IMR-90 (cell line): ENCODE data around the gene GLIS1. TPM values are rescaled to one million over a fixed set of nuclear protein-coding genes. Genes with fewer than 3 reads are reported as not detected.

Experiments
- ATAC-seq: fragments of 200-7000 bp; cut with Tn5 transposase; 2 replicates; pipeline ENCODE4 v1.9.1; 2020; ENCODE audit warnings: low read depth, mild to moderate bottlenecking, moderate library complexity
- BruUV-seq: library from RNA; stranded (reverse); fragments of 400-500 nt; replicated peaks from 2 replicates; lab custom pipeline; 2021; lab: Mats Ljungman, UMichigan
- CTCF ChIA-PET: fragments of 300-600 bp; formaldehyde crosslinking; extraction: SDS; loops from one replicate; lab custom pipeline; 2021; ENCODE audit warnings: antibody characterized with exemption; lab: Yijun Ruan, JAX
- POLR2A ChIA-PET: fragments of 300-600 bp; sonication (Branson Sonifier 250); formaldehyde crosslinking; loops from one replicate; lab custom pipeline; 2022; ENCODE audit warnings: antibody characterized with exemption; ENCODE audit not compliant: unreplicated experiment; lab: Charles Lee
- DNase-seq: peaks from one replicate; pipeline ENCODE4 v3.0.0; 2013
- H2AFZ ChIP-seq: replicated peaks from 2 replicates; pipeline ENCODE3; 2013; ENCODE audit warnings: low read length, mild to moderate bottlenecking; ENCODE audit not compliant: poor library complexity
- H2AK5ac ChIP-seq: 2 replicates; pipeline ENCODE4 v1.6.1; 2013; ENCODE audit warnings: low read depth, low read length, inconsistent platforms
- H2AK9ac ChIP-seq: replicated peaks from 2 replicates; pipeline ENCODE3; 2013; ENCODE audit warnings: mild to moderate bottlenecking, low read depth, low read length, moderate library complexity; ENCODE audit not compliant: poor library complexity
- H2BK120ac ChIP-seq: 2 replicates; pipeline ENCODE4 v1.6.1; 2013; ENCODE audit warnings: low read depth, low read length, inconsistent platforms
- H2BK15ac ChIP-seq: 3 replicates; pipeline ENCODE4 v1.6.1; 2013; ENCODE audit warnings: low read depth, low read length, inconsistent platforms
- H2BK20ac ChIP-seq: 2 replicates; pipeline ENCODE4 v1.6.1; 2013; ENCODE audit warnings: low read depth, mild to moderate bottlenecking, inconsistent platforms, low read length, moderate library complexity
- H2BK5ac ChIP-seq: 2 replicates; pipeline ENCODE4 v1.6.1; 2013; ENCODE audit warnings: mild to moderate bottlenecking, low read depth, low read length, inconsistent platforms; ENCODE audit not compliant: poor library complexity, severe bottlenecking
- H3K14ac ChIP-seq: replicated peaks from 2 replicates; pipeline ENCODE4 v1.6.1; 2013; ENCODE audit warnings: low read depth, low read length, inconsistent platforms
- H3K18ac ChIP-seq: 2 replicates; pipeline ENCODE4 v1.6.1; 2013; ENCODE audit warnings: low read depth, low read length, control low read depth
- H3K23ac ChIP-seq: 2 replicates; pipeline ENCODE4 v1.6.1; 2013; ENCODE audit warnings: low read depth, low read length, inconsistent platforms
- H3K27ac ChIP-seq: 2 replicates; pipeline ENCODE4 v1.5.1; 2013; ENCODE audit warnings: mild to moderate bottlenecking, control low read depth, low read length; ENCODE audit not compliant: insufficient read depth
- H3K27me3 ChIP-seq: 2 replicates; pipeline ENCODE4 v1.6.1; 2013; ENCODE audit warnings: low read length; ENCODE audit not compliant: control insufficient read depth, insufficient read depth
- H3K36me3 ChIP-seq: 2 replicates; pipeline ENCODE4 v1.6.1; 2013; ENCODE audit warnings: low read length, mixed read lengths; ENCODE audit not compliant: control insufficient read depth, insufficient read depth
- H3K4ac ChIP-seq: 2 replicates; pipeline ENCODE4 v1.6.1; 2013; ENCODE audit warnings: low read depth, low read length, inconsistent platforms
- H3K4me1 ChIP-seq: 2 replicates; pipeline ENCODE4 v1.6.1; 2013; ENCODE audit warnings: low read length, mixed read lengths; ENCODE audit not compliant: control insufficient read depth, insufficient read depth
- H3K4me2 ChIP-seq: 2 replicates; pipeline ENCODE4 v1.6.1; 2013; ENCODE audit warnings: low read depth, mild to moderate bottlenecking, control low read depth, low read length, moderate library complexity
- H3K4me3 ChIP-seq: 2 replicates; pipeline ENCODE4 v1.5.1; 2013; ENCODE audit warnings: low read depth, mild to moderate bottlenecking, control low read depth, low read length, moderate library complexity; ENCODE audit not compliant: insufficient read depth
- H3K56ac ChIP-seq: 2 replicates; pipeline ENCODE4 v1.6.1; 2013; ENCODE audit warnings: low read length, inconsistent platforms; ENCODE audit not compliant: insufficient read depth; ENCODE audit errors: extremely low read depth
- H3K79me1 ChIP-seq, 2 experiments: 2 replicates each; pipeline ENCODE4 v1.6.1; 2013; ENCODE audit warnings: low read length in 2 of 2, inconsistent platforms in 1 of 2, low read depth in 1 of 2
- H3K9ac ChIP-seq: 2 replicates; pipeline ENCODE4 v1.6.1; 2013; ENCODE audit warnings: low read depth, low read length, control low read depth
- H3K9me1 ChIP-seq: 2 replicates; pipeline ENCODE4 v1.6.1; 2013; ENCODE audit warnings: low read length, inconsistent platforms; ENCODE audit not compliant: insufficient read depth
- H3K9me3 ChIP-seq: 2 replicates; pipeline ENCODE4 v1.6.1; 2013; ENCODE audit warnings: low read length; ENCODE audit not compliant: control insufficient read depth, insufficient read depth
- H4K20me1 ChIP-seq: 2 replicates; pipeline ENCODE4 v1.6.1; 2013; ENCODE audit warnings: low read length, inconsistent platforms; ENCODE audit not compliant: insufficient read depth
- H4K5ac ChIP-seq: 2 replicates; pipeline ENCODE4 v1.6.1; 2013; ENCODE audit warnings: mild to moderate bottlenecking, low read depth, low read length, control low read depth
- H4K8ac ChIP-seq, 2 experiments: 2 replicates each; pipeline ENCODE4 v1.6.1; 2013; ENCODE audit warnings: low read depth in 2 of 2, low read length in 2 of 2, control low read depth in 1 of 2, inconsistent platforms in 1 of 2
- H4K91ac ChIP-seq: 2 replicates; pipeline ENCODE4 v1.6.1; 2013; ENCODE audit warnings: low read depth, low read length, inconsistent platforms; ENCODE audit not compliant: insufficient read depth
- CEBPB ChIP-seq: IDR thresholded peaks from 2 replicates; pipeline ENCODE4 v1.6.1; 2012; ENCODE audit warnings: low read depth, low read length, improper control_type of control experiment
- CHD1 ChIP-seq: IDR thresholded peaks from 2 replicates; pipeline ENCODE4 v1.6.1; 2012; ENCODE audit warnings: low read depth, low read length, improper control_type of control experiment
- CTCF ChIP-seq: conservative IDR thresholded peaks from 2 replicates; pipeline ENCODE4 v1.5.1; 2012; ENCODE audit warnings: mild to moderate bottlenecking, low read depth, low read length, improper control_type of control experiment
- ELK1 ChIP-seq: fragments of 150-350 bp; IDR thresholded peaks from 2 replicates; pipeline ENCODE4 v1.6.1; 2016; ENCODE audit warnings: low read depth, mild to moderate bottlenecking, low read length, moderate library complexity, borderline replicate concordance
- FOS ChIP-seq: fragments of 150-350 bp; IDR thresholded peaks from 2 replicates; pipeline ENCODE4 v1.6.1; 2016; ENCODE audit warnings: low read depth, low read length
- MAFK ChIP-seq: IDR thresholded peaks from 2 replicates; pipeline ENCODE4 v1.6.1; 2012; ENCODE audit warnings: low read depth, low read length, improper control_type of control experiment
- MAZ ChIP-seq: IDR thresholded peaks from 2 replicates; pipeline ENCODE4 v1.6.1; 2012; ENCODE audit warnings: low read depth, mild to moderate bottlenecking, low read length, improper control_type of control experiment, moderate library complexity, borderline replicate concordance
- MXI1 ChIP-seq: IDR thresholded peaks from 2 replicates; pipeline ENCODE4 v1.6.1; 2012; ENCODE audit warnings: low read depth, mild to moderate bottlenecking, low read length, moderate library complexity, borderline replicate concordance
- NFE2L2 ChIP-seq: fragments of 150-350 bp; IDR thresholded peaks from 2 replicates; pipeline ENCODE4 v1.6.1; 2016; ENCODE audit warnings: low read depth, mild to moderate bottlenecking, low read length
- POLR2A ChIP-seq: IDR thresholded peaks from 2 replicates; pipeline ENCODE4 v1.6.1; 2012; ENCODE audit warnings: mild to moderate bottlenecking, low read depth, low read length
- RAD21 ChIP-seq: IDR thresholded peaks from 2 replicates; pipeline ENCODE4 v1.6.1; 2012; ENCODE audit warnings: low read length, improper control_type of control experiment
- RCOR1 ChIP-seq: IDR thresholded peaks from 2 replicates; pipeline ENCODE4 v1.6.1; 2012; ENCODE audit warnings: mild to moderate bottlenecking, low read length, improper control_type of control experiment; ENCODE audit not compliant: insufficient replicate concordance
- RFX5 ChIP-seq: IDR thresholded peaks from 2 replicates; pipeline ENCODE4 v1.8.0; 2012; ENCODE audit warnings: low read depth, mild to moderate bottlenecking, low read length, moderate library complexity
- SMC3 ChIP-seq: fragments of 150-350 bp; IDR thresholded peaks from 2 replicates; pipeline ENCODE4 v1.6.1; 2016; ENCODE audit warnings: low read depth, mild to moderate bottlenecking, antibody characterized with exemption, low read length, moderate library complexity
- USF2 ChIP-seq: fragments of 150-350 bp; IDR thresholded peaks from 2 replicates; pipeline ENCODE4 v1.6.1; 2017; ENCODE audit warnings: mild to moderate bottlenecking, antibody characterized with exemption, low read length, low read depth
- WGBS, 2 experiments: methylation state at CpG; one replicate each; pipeline versions ENCODE4 v1.1.5 to v1.1.7; 2013; ENCODE audit warnings: missing lambda C conversion rate in 2 of 2; ENCODE audit not compliant: insufficient read length in 1 of 2; ENCODE audit errors: extremely low coverage in 2 of 2; 5-methylcytosine and 5-hydroxymethylcytosine counted together
- dilution Hi-C: fragments of 300-500 bp; cut with HindIII; formaldehyde crosslinking; loops from one replicate; pipeline ENCODE4 v1.14.3; 2018; ENCODE audit warnings: low sequenced_read_pairs; ENCODE audit not compliant: unreplicated experiment
- in situ Hi-C: fragments of 300-500 bp; cut with MboI; formaldehyde crosslinking; loops from 3 replicates; pipeline ENCODE4 v1.14.3; 2019; ENCODE audit warnings: low sequenced_read_pairs, inconsistent platforms, mixed read lengths
- intact Hi-C: fragments of 100-400 bp; cut with micrococcal nuclease; formaldehyde crosslinking; loops from 2 replicates; pipeline ENCODE4 v1.10.0; 2022
- polyA plus RNA-seq, 3 experiments: library from polyadenylated mRNA; depleted of rRNA; stranded (reverse); fragments of >200 nt; gene quantifications; 2 replicates each; pipeline ENCODE4 v1.2.3, GENCODE V29; 2012; ENCODE audit warnings: low replicate concordance in 1 of 3
- total RNA-seq: library from RNA; depleted of rRNA; stranded (reverse); fragments of >200 nt; gene quantifications from 2 replicates; pipeline ENCODE4 v1.2.3, GENCODE V29; 2012

Gene GLIS1
- total and polyA plus RNA-seq, 2 of the 4 experiments (the other 2 are of a cell fraction): 0.18 to 2.3 TPM

GRCh38 chr1:53659436-53659835 lies 79.5 kb downstream of the GLIS1 start:
- ChIA-PET CTCF (interaction anchor here (0.8 kb wide), 1 partner anchor 15 kb away, joined by 3 read pairs; no protein-coding TSS in a partner anchor), POLR2A (no interaction called here)
- in situ Hi-C loops: no loop called here
- Histone ChIP-seq H3K14ac (no peak overlapping the region), H2BK15ac (no peak overlapping the region), H2BK120ac (no peak overlapping the region), H3K56ac (no peak overlapping the region), H4K5ac (no peak overlapping the region), H3K27me3 (peaks cover 6% of the 10 kb centered on the region), H2BK20ac (no peak overlapping the region), H2AK9ac (no peak overlapping the region), H3K4me3 (no peak overlapping the region), H2AFZ (no peak overlapping the region), H4K8ac (no peak overlapping the region), H3K9ac (no peak overlapping the region), H3K4me2 (no peak overlapping the region), H3K4ac (no peak overlapping the region), H3K4me1 (peaks cover 18% of the 10 kb centered on the region), H3K18ac (no peak overlapping the region), H2AK5ac (no peak overlapping the region), H3K9me1 (peaks cover 34% of the 10 kb centered on the region), H3K79me1 (peaks cover 2 to 24% of the 10 kb centered on the region in 2 experiments), H3K36me3 (no peaks in the 10 kb centered on the region; the same call in 1 of the 2 replicates), H3K9me3 (no peaks in the 10 kb centered on the region), H4K20me1 (peaks cover 23% of the 10 kb centered on the region), H2BK5ac (no peak overlapping the region), H3K23ac (no peak overlapping the region), H3K27ac (no peak overlapping the region), H4K91ac (no peak overlapping the region)
- no TSS peak for BruUV-seq
- WGBS, 2 experiments: no CpG with 5 or more reads among the region's 2 CpGs
- dilution Hi-C loops: no loop called here
- TF ChIP-seq CHD1 (no peak), RCOR1 (no peak), RAD21 (no peak), NFE2L2 (no peak), SMC3 (no peak), MAFK (no peak), MAZ (no peak), USF2 (no peak), FOS (no peak), CEBPB (no peak), CTCF (no peak), RFX5 (no peak), POLR2A (no peak), MXI1 (no peak), ELK1 (no peak)
- ATAC-seq (no peak), DNase-seq (no peak)
- intact Hi-C loops: no loop called here
